Muscle of leg (tissue), 11 donors: ENCODE measurements around the gene PAQR3. TPM values are rescaled to one million over a fixed set of nuclear protein-coding genes. Genes with fewer than 3 reads are reported as not detected.
"Not testable (repeated sequence)": the region's sequence is repeated elsewhere in the genome, so short reads cannot be mapped to it uniquely, and the experiment has no call there.

ENCODE experiments used
- DNase-seq: peaks from one replicate; pipeline ENCODE4 v3.0.0; 2013
- H3K27ac ChIP-seq: one replicate; pipeline ENCODE4 v1.5.1; 2013; ENCODE audit warnings: mild to moderate bottlenecking, low read length, control low read depth
- H3K27me3 ChIP-seq: one replicate; pipeline ENCODE4 v1.6.1; 2013; ENCODE audit warnings: low read length; ENCODE audit not compliant: control insufficient read depth, insufficient read depth
- H3K36me3 ChIP-seq: one replicate; pipeline ENCODE4 v1.6.1; 2013; ENCODE audit warnings: low read length; ENCODE audit not compliant: control insufficient read depth, insufficient read depth
- H3K4me1 ChIP-seq: one replicate; pipeline ENCODE4 v1.6.1; 2013; ENCODE audit warnings: low read length; ENCODE audit not compliant: control insufficient read depth, insufficient read depth
- H3K4me3 ChIP-seq: one replicate; pipeline ENCODE4 v1.5.1; 2013; ENCODE audit warnings: low read length, control low read depth
- H3K9me3 ChIP-seq: replicated peaks from 2 replicates; pipeline ENCODE4 v1.6.1; 2013; ENCODE audit warnings: low read depth, low read length; ENCODE audit not compliant: control insufficient read depth
- WGBS: methylation state at CpG from one replicate; pipeline ENCODE4 v1.1.5; 2013; ENCODE audit warnings: missing lambda C conversion rate; ENCODE audit not compliant: insufficient coverage; 5-methylcytosine and 5-hydroxymethylcytosine counted together
- polyA plus RNA-seq, 8 donors: library from polyadenylated mRNA; unstranded; fragments of 120-200 nt; gene quantifications; one replicate each; pipeline versions ENCODE4 v1.2.1 to v1.2.3, GENCODE V29; 2013; ENCODE audit warnings: inconsistent platforms in 1 of 8, low replicate concordance in 1 of 8; ENCODE audit not compliant: insufficient read length in 8 of 8, insufficient read depth in 1 of 8
- total RNA-seq: library from RNA; stranded (reverse); fragments of 120-200 nt; gene quantifications from one replicate; pipeline ENCODE4 v1.2.4, GENCODE V29; 2013

The PAQR3 gene
- total and polyA plus RNA-seq, 9 donors = 5.5 to 13.3 (median 8.8) TPM

DNA sequence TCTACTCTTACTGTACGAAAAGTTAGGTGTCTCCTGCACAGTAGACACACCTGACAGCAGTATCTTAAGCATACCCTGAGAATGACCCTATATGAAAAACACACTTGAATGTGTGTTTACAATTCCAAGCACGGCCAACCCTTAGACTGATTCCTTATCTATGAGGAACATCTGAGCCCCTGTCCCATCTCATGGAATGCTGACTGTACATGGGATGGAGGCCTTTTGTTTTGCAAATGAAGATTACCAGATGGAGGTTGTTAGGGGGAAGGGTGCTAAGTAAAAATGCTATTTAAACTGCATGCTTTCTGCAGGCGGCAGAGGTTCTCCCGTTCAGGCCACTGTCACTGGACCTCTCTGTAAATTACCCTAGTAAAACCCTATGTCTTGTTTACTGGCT, 2.2 kb downstream of the PAQR3 start:
- H3K27me3 ChIP-seq = peaks cover 2% of the 10 kb centered on the region
- H3K4me1 ChIP-seq = peaks cover 5% of the 10 kb centered on the region
- DNase-seq = no peak
- H3K27ac ChIP-seq = no peak overlapping the region
- H3K9me3 ChIP-seq = no peaks in the 10 kb centered on the region
- H3K4me3 ChIP-seq = no peak overlapping the region
- peaks cover 3% of the 10 kb centered on the region for H3K36me3 ChIP-seq
- 69% methylated on average over 2 of the region's 4 CpGs for WGBS

DNA sequence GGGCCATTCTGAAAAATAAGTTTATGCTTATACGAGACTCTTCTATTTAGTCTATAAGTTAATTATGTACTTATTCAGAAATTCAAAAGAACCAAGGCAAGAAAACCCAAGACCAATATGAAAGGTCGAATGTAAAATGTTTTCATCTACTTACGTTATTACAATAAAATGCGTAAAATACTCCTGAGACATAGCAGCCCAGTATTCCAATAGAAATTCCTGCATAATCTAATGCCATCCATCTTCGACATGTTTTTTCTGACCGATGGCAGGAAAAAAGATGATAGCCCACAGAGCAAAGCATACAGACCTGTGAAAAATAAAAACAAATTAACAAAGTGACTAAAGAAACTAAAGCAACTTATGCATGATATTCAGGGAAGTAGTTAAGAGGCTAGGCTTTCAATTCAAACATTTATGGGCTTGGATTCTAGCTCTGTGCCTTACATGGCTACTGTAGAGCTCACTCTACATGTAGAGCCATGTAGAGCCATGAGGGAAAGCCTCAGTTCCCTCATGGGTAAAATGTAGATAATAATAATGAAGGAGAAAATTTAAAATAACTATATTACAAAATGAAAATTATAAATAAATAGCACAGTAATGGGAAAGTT, 9.1 kb downstream of the PAQR3 start:
- DNase-seq = no peak
- Histone ChIP-seq H3K36me3 (peaks cover 21% of the 10 kb centered on the region), H3K4me1 (no peaks in the 10 kb centered on the region), H3K4me3 (no peak overlapping the region), H3K27me3 (no peaks in the 10 kb centered on the region), H3K9me3 (no peaks in the 10 kb centered on the region), H3K27ac (no peak overlapping the region)
- WGBS = 92% methylated on average over 2 of the region's 6 CpGs

DNA sequence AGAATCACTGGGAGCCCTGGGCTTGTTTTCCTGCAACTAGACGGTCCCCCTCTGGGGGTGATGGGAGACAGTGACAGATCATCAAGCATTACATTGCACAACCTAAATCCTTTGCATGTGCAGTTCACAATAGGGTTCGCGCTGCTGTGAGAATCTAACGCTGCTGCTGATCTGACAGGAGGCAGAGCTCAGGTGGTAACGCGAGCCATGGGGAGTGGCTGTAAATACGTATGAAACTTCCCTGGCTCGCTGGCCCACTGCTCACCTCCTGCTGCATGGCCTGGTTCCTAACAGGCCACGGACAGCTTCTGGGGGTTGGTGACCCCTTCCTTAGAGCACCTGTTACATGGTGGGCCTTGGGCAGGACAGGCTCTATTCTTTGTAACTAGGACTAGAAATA, 10.4 kb downstream of the PAQR3 start:
- no peak overlapping the region for H3K27ac ChIP-seq
- peaks cover 21% of the 10 kb centered on the region for H3K36me3 ChIP-seq
- 87% methylated on average over 8 of the region's 9 CpGs for WGBS
- no peak for DNase-seq
- H3K4me3 ChIP-seq = no peak overlapping the region
- no peaks in the 10 kb centered on the region for H3K4me1 ChIP-seq
- no peaks in the 10 kb centered on the region for H3K9me3 ChIP-seq
- no peaks in the 10 kb centered on the region for H3K27me3 ChIP-seq

- Histone ChIP-seq H3K36me3 (peaks cover 18% of the 10 kb centered on the region), H3K27ac (no peak overlapping the region), H3K4me3 (no peak overlapping the region), H3K4me1 (no peaks in the 10 kb centered on the region), H3K27me3 (no peaks in the 10 kb centered on the region), H3K9me3 (no peaks in the 10 kb centered on the region)
- WGBS = 89% methylated on average over 1 of the region's 1 CpG
- no peak for DNase-seq
These were observed 12.4 kb downstream of the PAQR3 start for GRCh38 chr4:78926826-78927225.

DNA sequence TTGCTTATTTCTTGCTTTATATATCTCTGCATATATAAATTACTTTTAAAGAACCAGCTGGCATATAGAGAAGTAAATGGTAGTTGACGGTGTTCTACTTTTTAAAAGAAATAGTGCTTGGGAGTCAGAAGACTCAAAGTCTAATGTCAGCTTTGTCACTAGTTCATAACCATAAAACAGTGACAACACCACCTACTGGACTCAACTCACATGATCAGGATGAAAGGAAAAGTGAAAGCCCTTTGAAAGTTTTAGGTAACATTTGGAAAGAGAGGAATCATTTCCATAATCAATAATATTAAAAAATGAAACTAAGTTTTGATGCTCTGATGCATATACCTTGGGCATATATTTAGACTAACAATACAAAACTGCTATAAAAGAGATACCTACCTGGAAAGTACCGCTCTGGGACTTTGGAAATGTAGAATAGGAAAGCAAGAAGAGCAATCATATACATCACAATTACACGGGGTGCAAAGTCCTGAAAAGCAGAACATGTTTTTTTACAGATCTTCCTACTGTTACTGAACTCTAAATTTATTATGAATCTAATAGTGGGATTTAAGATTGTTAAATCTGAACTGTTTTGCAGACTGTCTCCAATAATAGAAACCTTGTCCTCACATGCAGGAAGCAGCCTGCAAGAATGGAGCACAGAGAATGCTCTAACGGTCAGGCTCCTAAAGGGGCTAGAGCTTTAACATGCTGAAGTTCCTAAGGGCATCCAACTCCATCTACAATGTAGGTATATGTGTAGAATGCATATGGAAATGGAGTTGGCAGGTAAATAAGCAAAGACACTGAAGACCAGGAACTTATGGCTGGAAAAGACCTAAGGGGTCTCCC, 15.6 kb downstream of the PAQR3 start:
- Histone ChIP-seq H3K4me1 (no peaks in the 10 kb centered on the region), H3K27ac (no peak overlapping the region), H3K9me3 (no peaks in the 10 kb centered on the region), H3K27me3 (no peaks in the 10 kb centered on the region), H3K36me3 (peaks cover 9% of the 10 kb centered on the region), H3K4me3 (no peak overlapping the region)
- WGBS = no CpG with 5 or more reads among the region's 4 CpGs
- DNase-seq = no peak

GRCh38 chr4:78922207-78922606, 17.0 kb downstream of the PAQR3 start:
- no peaks in the 10 kb centered on the region for H3K4me1 ChIP-seq
- H3K9me3 ChIP-seq = no peaks in the 10 kb centered on the region
- DNase-seq = no peak
- no peak overlapping the region for H3K27ac ChIP-seq
- H3K27me3 ChIP-seq = no peaks in the 10 kb centered on the region
- no peak overlapping the region for H3K4me3 ChIP-seq
- peaks cover 5% of the 10 kb centered on the region for H3K36me3 ChIP-seq
- no CpG with 5 or more reads among the region's 4 CpGs for WGBS

- Histone ChIP-seq H3K4me3 (no peak overlapping the region), H3K27ac (no peak overlapping the region), H3K36me3 (peaks cover 13% of the 10 kb centered on the region), H3K27me3 (no peaks in the 10 kb centered on the region), H3K4me1 (no peaks in the 10 kb centered on the region), H3K9me3 (no peaks in the 10 kb centered on the region)
- DNase-seq = no peak
- no CpG with 5 or more reads among the region's 2 CpGs for WGBS
These were observed 28.6 kb downstream of the PAQR3 start for GRCh38 chr4:78910612-78911011.

GRCh38 chr4:78908974-78909373, 30.3 kb downstream of the PAQR3 start:
- not testable (repeated sequence) for H3K27ac ChIP-seq, H3K27me3 ChIP-seq, H3K9me3 ChIP-seq, DNase-seq, H3K4me3 ChIP-seq, H3K4me1 ChIP-seq
- no CpG with 5 or more reads among the region's 6 CpGs for WGBS
- H3K36me3 ChIP-seq = peaks cover 13% of the 10 kb centered on the region

DNA sequence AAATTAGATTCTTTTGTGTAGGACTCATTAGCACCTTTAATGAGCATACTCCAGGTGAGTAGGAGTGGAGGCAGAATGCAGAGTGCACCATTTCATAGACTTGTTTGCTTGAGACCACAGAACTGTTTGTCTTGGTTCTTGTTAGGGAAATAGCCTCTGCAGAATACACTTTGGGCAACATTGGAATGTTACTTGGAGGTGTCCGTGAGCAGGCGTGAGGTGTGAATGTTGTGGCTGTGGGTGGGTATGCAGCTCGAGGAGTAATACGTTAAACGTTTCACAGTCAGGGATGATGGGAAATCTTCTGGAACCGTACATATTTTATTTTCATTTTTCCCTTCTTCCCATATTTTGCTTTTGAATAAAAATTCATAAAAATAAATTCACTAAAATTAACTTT, 31.6 kb downstream of the PAQR3 start:
- H3K4me1 ChIP-seq = no peaks in the 10 kb centered on the region
- no peak overlapping the region for H3K4me3 ChIP-seq
- WGBS = no CpG with 5 or more reads among the region's 6 CpGs
- no peak overlapping the region for H3K27ac ChIP-seq
- peaks cover 13% of the 10 kb centered on the region for H3K36me3 ChIP-seq
- no peaks in the 10 kb centered on the region for H3K9me3 ChIP-seq
- H3K27me3 ChIP-seq = no peaks in the 10 kb centered on the region
- DNase-seq = no peak

DNA sequence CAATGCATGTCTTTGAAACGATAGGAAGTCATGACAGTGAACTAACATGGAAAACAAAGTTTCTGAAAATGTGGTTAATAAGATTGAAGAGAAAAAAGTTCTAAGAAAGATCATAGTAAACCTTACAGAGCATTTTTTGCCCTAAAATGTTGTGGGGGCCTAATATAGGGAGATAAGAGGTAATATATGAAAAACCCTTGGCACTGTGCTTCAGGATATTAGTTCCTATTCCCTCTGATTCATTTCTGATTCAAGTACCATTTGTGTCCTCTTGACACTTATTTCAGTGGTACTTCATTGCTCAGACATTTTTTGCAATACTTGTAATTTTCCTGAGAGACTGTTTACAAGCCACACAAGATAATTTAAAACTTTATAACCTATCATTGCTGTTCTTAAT, 35.1 kb downstream of the PAQR3 start:
- no CpG with 5 or more reads among the region's 1 CpG for WGBS
- Histone ChIP-seq H3K4me3 (no peak overlapping the region), H3K9me3 (no peaks in the 10 kb centered on the region), H3K36me3 (peaks cover 2% of the 10 kb centered on the region), H3K4me1 (no peaks in the 10 kb centered on the region), H3K27me3 (no peaks in the 10 kb centered on the region), H3K27ac (no peak overlapping the region)
- DNase-seq = no peak
